ENCODE data around the gene RANBP1.

- no peak for TF ChIP-seq POLR2A (IDR thresholded peaks at IDR 0.05)
- TF ChIP-seq CTCF (IDR thresholded peaks at IDR 0.05): no peak
Measured at GRCh38 chr22:20127869-20128618, 12.1 kb downstream of the RANBP1 start.

All from adrenal gland (tissue), 5 donors.